GM15510 (cell line): ENCODE data around the gene TRAF6.

ENCODE experiments used
- POLR2A ChIP-seq: IDR thresholded peaks from 3 replicates; pipeline ENCODE4 v1.6.1; 2011; ENCODE audit warnings: borderline replicate concordance; ENCODE audit not compliant: insufficient read length; ENCODE audit errors: extremely low read depth

Gene TRAF6

GRCh38 chr11:36469881-36470802, 39.9 kb downstream of the TRAF6 start:
- no peak for TF ChIP-seq POLR2A

- no peak for TF ChIP-seq POLR2A
Measured at GRCh38 chr11:36469063-36469462, 41.0 kb downstream of the TRAF6 start.

GRCh38 chr11:36467916-36468315, 42.2 kb downstream of the TRAF6 start:
- no peak for TF ChIP-seq POLR2A

- no peak for TF ChIP-seq POLR2A
Measured at GRCh38 chr11:36467012-36467411, 43.1 kb downstream of the TRAF6 start.

- no peak for TF ChIP-seq POLR2A
Measured at GRCh38 chr11:36465449-36466163, 44.5 kb downstream of the TRAF6 start.

- TF ChIP-seq POLR2A, result no peak
Measured at GRCh38 chr11:36464720-36465119, 45.4 kb downstream of the TRAF6 start.

GRCh38 chr11:36463781-36464180, 46.3 kb downstream of the TRAF6 start:
- no peak for TF ChIP-seq POLR2A

- no peak for TF ChIP-seq POLR2A
Measured at GRCh38 chr11:36462321-36462720, 47.8 kb downstream of the TRAF6 start.

- TF ChIP-seq POLR2A, result no peak
Measured at GRCh38 chr11:36460220-36460619, 49.9 kb downstream of the TRAF6 start.

- no peak for TF ChIP-seq POLR2A
Measured at GRCh38 chr11:36459046-36459445, 51.0 kb downstream of the TRAF6 start.

- TF ChIP-seq POLR2A, result no peak
Measured at GRCh38 chr11:36458129-36458915, 51.8 kb downstream of the TRAF6 start.

GRCh38 chr11:36456156-36456555, 53.9 kb downstream of the TRAF6 start:
- TF ChIP-seq POLR2A, result no peak

- no peak for TF ChIP-seq POLR2A
Measured at GRCh38 chr11:36455658-36456111, 54.4 kb downstream of the TRAF6 start.

GRCh38 chr11:36454941-36455631, 55.0 kb downstream of the TRAF6 start:
- TF ChIP-seq POLR2A, result no peak

- TF ChIP-seq POLR2A, result no peak
Measured at GRCh38 chr11:36454551-36454940, 55.5 kb downstream of the TRAF6 start.

- TF ChIP-seq POLR2A, result no peak
Measured at GRCh38 chr11:36453678-36454077, 56.4 kb downstream of the TRAF6 start.
